Choroid plexus epithelial cell (primary cell): ENCODE results near the gene RMI2.

Experiments
- DNase-seq: peaks from one replicate; pipeline ENCODE4 v3.0.0-alpha.2; 2010; ENCODE audit warnings: low read depth
- H3K4me3 ChIP-seq: 2 replicates; pipeline ENCODE4 v1.5.1; 2011; ENCODE audit warnings: low read depth, mild to moderate bottlenecking, control low read depth, low read length, moderate library complexity
- TF ChIP-seq, protein P1 (sequence below): conservative IDR thresholded peaks from 2 replicates; pipeline ENCODE4 v1.5.1; 2011; ENCODE audit warnings: low read depth, mild to moderate bottlenecking, control low read depth, inconsistent platforms, low read length, moderate library complexity

RMI2 gene

DNA sequence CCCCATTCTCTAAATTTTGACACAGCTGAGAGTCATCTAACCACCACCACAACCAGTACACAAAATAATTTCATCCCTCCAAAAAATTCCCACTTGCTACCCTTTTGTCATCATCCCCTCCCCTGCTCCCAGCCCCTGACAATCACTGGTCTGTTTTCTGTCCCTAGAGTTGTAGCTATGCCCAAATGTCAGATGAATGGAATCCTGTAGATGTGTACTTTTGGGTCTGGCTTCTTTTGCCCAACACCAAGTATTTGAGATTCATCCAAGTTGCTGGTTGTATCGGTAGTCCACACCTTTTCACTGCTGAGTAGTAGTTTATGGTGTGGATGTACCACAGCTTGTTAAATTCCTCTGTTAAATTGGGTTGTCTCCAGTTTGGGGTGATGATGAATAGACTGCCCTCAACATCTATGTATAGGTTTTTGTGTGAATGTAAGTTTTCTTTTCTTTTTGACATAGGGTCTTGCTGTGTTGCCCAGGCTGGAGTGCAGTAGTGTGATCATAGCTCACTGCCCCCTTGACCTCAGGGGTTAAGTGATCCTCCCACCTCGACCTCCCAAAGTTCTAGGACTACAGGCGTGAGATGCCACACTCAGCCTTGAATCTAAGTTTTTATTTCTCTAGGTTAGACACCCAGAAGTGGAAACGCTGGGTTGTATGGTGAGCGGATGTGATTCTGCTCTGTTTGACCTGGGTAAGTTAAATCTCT, 14.6 kb upstream of the RMI2 start:
- TF ChIP-seq, protein P1, sequence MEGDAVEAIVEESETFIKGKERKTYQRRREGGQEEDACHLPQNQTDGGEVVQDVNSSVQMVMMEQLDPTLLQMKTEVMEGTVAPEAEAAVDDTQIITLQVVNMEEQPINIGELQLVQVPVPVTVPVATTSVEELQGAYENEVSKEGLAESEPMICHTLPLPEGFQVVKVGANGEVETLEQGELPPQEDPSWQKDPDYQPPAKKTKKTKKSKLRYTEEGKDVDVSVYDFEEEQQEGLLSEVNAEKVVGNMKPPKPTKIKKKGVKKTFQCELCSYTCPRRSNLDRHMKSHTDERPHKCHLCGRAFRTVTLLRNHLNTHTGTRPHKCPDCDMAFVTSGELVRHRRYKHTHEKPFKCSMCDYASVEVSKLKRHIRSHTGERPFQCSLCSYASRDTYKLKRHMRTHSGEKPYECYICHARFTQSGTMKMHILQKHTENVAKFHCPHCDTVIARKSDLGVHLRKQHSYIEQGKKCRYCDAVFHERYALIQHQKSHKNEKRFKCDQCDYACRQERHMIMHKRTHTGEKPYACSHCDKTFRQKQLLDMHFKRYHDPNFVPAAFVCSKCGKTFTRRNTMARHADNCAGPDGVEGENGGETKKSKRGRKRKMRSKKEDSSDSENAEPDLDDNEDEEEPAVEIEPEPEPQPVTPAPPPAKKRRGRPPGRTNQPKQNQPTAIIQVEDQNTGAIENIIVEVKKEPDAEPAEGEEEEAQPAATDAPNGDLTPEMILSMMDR = no peak

DNA sequence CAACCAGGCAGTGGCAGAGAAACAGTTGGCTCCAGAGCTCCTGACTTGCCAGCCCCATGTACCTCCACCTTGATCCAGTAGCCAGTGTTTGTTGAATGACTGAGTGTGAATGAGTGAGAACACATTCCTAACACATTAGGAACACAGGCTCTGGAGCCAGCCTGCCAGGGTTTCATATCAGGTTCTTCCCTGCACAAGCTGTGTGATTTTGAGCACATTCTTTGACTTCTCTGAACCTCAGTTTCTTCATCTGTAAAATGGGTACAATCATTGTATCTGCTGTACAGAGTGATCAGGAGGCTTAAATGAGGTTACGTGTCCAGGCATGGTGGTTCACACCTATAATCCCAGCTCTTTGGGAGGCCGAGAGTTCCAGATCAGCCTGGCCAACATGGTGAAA, 13.3 kb upstream of the RMI2 start:
- TF ChIP-seq, protein P1 = no peak
- H3K4me3 ChIP-seq = no peak overlapping the region
- no peak for DNase-seq

More for the DNA sequence above, 14.6 kb upstream of the RMI2 start:
- H3K4me3 ChIP-seq = no peak overlapping the region
- no peak for DNase-seq

DNA sequence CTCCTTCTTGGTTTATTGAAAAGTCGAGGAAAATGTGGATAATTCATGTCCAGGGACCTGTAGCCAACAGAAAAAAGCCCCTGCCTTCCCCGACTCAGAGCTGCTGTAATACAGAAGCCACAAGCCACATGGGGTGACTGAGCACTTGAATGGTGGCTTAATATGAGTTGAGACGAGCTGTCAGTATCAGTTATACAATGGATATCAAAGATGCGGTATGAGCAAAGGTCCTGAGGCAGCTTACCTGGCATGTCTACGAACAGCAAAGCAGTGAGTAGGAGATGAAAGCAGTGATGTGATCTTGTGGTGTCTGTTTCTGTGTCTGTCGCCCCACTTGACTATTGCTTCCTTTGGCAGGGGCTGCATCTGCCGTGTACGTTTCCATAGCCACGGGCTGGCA, 12.2 kb upstream of the RMI2 start:
- DNase-seq = no peak
- no peak overlapping the region for H3K4me3 ChIP-seq
- TF ChIP-seq, protein P1 = no peak

DNA sequence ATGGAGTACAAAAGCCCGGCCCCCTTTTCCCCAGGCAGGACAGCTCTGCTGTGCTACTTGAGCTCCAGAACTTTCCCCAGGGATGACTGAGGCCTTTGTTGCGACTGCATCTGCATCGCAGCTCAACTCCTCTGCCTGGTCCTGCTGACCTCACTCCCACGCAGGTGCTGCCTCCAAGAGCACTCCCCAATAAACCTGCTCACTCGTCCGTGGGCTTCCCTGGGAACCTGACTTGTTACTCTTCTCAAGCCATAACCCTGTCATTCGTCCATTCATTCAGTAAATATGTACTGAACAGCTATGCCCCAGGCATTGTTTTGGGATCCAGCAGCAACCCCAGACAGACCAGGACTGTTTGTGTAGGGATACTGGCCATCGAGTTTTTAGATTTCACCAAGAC, 11.6 kb upstream of the RMI2 start:
- DNase-seq = no peak
- TF ChIP-seq, protein P1 = no peak
- no peak overlapping the region for H3K4me3 ChIP-seq

DNA sequence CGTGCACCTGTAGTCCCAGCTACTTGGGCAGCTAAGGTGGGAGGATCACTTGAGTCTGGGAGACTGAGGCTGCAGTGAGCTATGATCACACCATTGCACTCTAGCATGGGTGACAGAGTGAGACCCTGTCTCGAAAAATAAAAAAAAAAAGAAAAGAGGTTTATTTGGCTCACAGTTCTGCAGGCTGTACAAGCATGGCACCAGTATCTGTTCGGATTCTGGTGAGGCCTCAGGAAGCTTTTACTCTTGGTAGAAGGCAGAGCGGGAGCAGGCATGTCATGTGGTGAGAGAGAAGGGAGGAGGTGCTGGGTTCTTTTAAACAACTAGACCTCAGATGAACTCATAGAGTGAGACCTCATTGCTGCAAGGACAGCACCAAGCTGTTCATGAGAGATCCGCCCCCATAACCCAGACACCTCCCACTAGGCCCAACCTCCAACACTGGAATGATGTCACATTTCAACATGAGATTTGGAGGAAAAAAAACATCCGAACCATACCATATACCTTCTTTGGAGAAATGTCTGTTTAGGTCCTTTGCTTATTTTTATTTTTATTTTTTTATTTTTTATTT, 10.3 kb upstream of the RMI2 start:
- no peak for DNase-seq
- TF ChIP-seq, protein P1 = no peak
- H3K4me3 ChIP-seq = no peak overlapping the region

DNA sequence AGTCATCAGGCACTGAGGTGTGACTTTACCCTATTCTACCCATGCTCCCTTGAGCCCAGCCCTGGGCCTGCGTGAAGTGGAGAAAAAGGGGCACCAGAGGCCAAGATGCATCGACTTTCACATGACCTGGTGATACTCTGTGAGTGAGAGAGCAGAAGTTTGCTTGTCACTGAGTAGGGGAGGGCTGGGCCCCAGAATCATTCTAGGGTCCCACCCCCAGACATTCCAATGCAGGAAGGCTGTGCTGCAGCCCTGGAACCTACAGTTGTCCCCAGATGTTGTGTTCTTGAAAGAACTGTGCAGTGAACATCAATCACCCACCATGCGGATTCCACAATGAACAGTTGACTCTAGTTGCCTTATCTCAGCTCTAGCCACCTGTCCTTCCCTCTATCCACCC, 6.2 kb upstream of the RMI2 start:
- TF ChIP-seq, protein P1 = no peak
- no peak overlapping the region for H3K4me3 ChIP-seq
- DNase-seq = no peak

DNA sequence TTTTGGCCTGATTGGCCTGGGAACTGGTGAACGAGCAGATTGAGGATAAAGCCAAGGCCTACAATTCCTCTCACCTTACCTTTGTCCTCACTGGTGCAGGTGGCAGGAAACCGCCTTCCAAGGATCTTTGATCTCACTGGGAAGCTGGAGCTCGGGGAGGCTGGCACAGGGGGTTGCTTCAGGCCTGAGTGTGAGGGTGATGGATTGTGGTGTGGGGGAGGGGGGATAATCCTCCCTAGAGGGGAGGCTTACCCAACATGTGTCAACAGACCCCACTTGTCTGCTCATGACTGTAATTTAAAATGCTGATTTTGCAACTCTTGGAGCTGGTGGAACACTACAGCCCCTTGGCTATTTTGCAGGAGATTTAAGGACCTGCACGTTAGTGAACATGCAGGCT, 4.5 kb upstream of the RMI2 start:
- TF ChIP-seq, protein P1 = no peak
- DNase-seq = no peak

More for the DNA sequence above, 4.5 kb upstream of the RMI2 start:
- H3K4me3 ChIP-seq = no peak overlapping the region
